Measurements from ENCODE around the gene MICU1. TPM values are rescaled to one million over a fixed set of nuclear protein-coding genes. Genes with fewer than 3 reads are reported as not detected.
"Not testable (repeated sequence)": the region's sequence is repeated elsewhere in the genome, so short reads cannot be mapped to it uniquely, and the experiment has no call there.

The MICU1 gene
- total RNA-seq, 6 donors from 2014 or later: 26.9 to 62.9 (median 47.6) TPM

- WGBS, 2 donors: 66 to 76% methylated on average over 3 of the region's 3 CpGs
- Histone ChIP-seq H3K4me3 (no peak overlapping the region), H3K27ac (no peak overlapping the region), H3K9me3 (no peaks in the 10 kb centered on the region), H3K4me1 (no peaks in the 10 kb centered on the region), H3K36me3 (no peaks in the 10 kb centered on the region), H3K27me3 (no peaks in the 10 kb centered on the region)
- no peak for TF ChIP-seq CTCF (IDR thresholded peaks at IDR 0.05)
- TF ChIP-seq POLR2AphosphoS5 (IDR thresholded peaks at IDR 0.05): no peak
- no peak for TF ChIP-seq EP300 (IDR thresholded peaks at IDR 0.05)
- TF ChIP-seq POLR2A (IDR thresholded peaks at IDR 0.05): no peak
- ATAC-seq (ENCODE audit: low FRiP score in 2 of 2) (no peak), DNase-seq (no peak)
These were observed 28.8 kb upstream of the MICU1 start for GRCh38 chr10:72654720-72655119.

- 87 to 88% methylated on average over 6 of the region's 6 CpGs for WGBS, 2 donors
- H3K27ac ChIP-seq: no peak overlapping the region
These were observed 27.7 kb upstream of the MICU1 start for GRCh38 chr10:72653383-72654096.

GRCh38 chr10:72649291-72649690, 23.4 kb upstream of the MICU1 start:
- H3K36me3 ChIP-seq: no peaks in the 10 kb centered on the region
- ATAC-seq (ENCODE audit: low FRiP score in 2 of 2) (no peak), DNase-seq (no peak)
- peaks cover 0 to 4% (median 0%) of the 10 kb centered on the region in 4 donors for H3K4me1 ChIP-seq
- 51 to 76% methylated on average over 5 of the region's 5 CpGs for WGBS, 2 donors
- no peak overlapping the region for H3K27ac ChIP-seq
- no peak overlapping the region for H3K4me3 ChIP-seq
- TF ChIP-seq POLR2AphosphoS5 (IDR thresholded peaks at IDR 0.05) (no peak), EP300 (IDR thresholded peaks at IDR 0.05) (no peak), CTCF (IDR thresholded peaks at IDR 0.05) (no peak), POLR2A (IDR thresholded peaks at IDR 0.05) (no peak)
- no peaks in the 10 kb centered on the region for H3K9me3 ChIP-seq
- H3K27me3 ChIP-seq: no peaks in the 10 kb centered on the region

More at GRCh38 chr10:72653383-72654096, 27.7 kb upstream of the MICU1 start:
- H3K36me3 ChIP-seq: no peaks in the 10 kb centered on the region
- no peak for ATAC-seq (ENCODE audit: low FRiP score in 2 of 2)
- no peak overlapping the region for H3K4me3 ChIP-seq
- no peaks in the 10 kb centered on the region for H3K27me3 ChIP-seq
- TF ChIP-seq POLR2A (IDR thresholded peaks at IDR 0.05) (no peak), EP300 (IDR thresholded peaks at IDR 0.05) (no peak), POLR2AphosphoS5 (IDR thresholded peaks at IDR 0.05) (no peak)
- no peak for DNase-seq
- H3K4me1 ChIP-seq: peaks cover 0 to 3% (median 0%) of the 10 kb centered on the region in 4 donors
- no peaks in the 10 kb centered on the region for H3K9me3 ChIP-seq

GRCh38 chr10:72648301-72648700, 22.4 kb upstream of the MICU1 start:
- 93 to 100% methylated on average over 1 of the region's 1 CpG for WGBS, 2 donors
- Histone ChIP-seq H3K4me3 (no peak overlapping the region), H3K27ac (no peak overlapping the region), H3K27me3 (no peaks in the 10 kb centered on the region), H3K36me3 (no peaks in the 10 kb centered on the region), H3K4me1 (peaks cover 0 to 4% (median 0%) of the 10 kb centered on the region in 4 donors), H3K9me3 (no peaks in the 10 kb centered on the region)
- TF ChIP-seq POLR2AphosphoS5 (IDR thresholded peaks at IDR 0.05) (no peak), EP300 (IDR thresholded peaks at IDR 0.05) (no peak), CTCF (IDR thresholded peaks at IDR 0.05) (no peak), POLR2A (IDR thresholded peaks at IDR 0.05) (no peak)
- DNase-seq (no peak), ATAC-seq (ENCODE audit: low FRiP score in 2 of 2) (no peak)

GRCh38 chr10:72646971-72647370, 21.1 kb upstream of the MICU1 start:
- H3K27me3 ChIP-seq: not testable (repeated sequence)
- 92 to 97% methylated on average over 3 of the region's 3 CpGs for WGBS, 2 donors

More at GRCh38 chr10:72646971-72647370, 21.1 kb upstream of the MICU1 start:
- H3K4me1 ChIP-seq; ATAC-seq (ENCODE audit: low FRiP score in 2 of 2); H3K9me3 ChIP-seq; H3K36me3 ChIP-seq; DNase-seq; H3K27ac ChIP-seq; H3K4me3 ChIP-seq: not testable (repeated sequence)

Data from upper lobe of left lung (tissue), 6 donors.